ENCODE measurements around the gene TRIM62.

TRIM62 gene

DNA sequence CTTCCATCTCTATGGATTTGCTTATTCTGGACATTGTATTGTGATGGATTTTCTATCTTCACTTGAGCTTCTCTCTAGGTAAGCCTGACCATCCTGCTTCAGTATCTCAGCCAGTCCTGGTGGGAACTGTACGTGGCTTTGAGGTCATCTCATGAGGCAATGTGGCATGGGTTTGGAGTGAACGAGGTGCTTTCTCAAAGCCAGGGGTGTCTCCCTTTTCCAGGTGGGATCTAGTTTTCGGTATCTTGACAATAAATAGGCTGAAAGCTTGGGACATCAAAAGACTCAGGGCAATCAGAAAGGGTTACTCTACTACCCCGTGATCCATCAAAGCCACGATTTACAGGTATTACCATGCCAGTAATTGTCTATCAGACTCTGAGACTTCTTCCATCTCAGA, 60.1 kb downstream of the TRIM62 start:
- Histone ChIP-seq H3K27me3 (ENCODE audit: insufficient read depth, insufficient read length) (no peaks in the 10 kb centered on the region), H3K9ac (ENCODE audit: insufficient read length, low read depth) (no peak overlapping the region), H3K36me3 (ENCODE audit: insufficient read depth, insufficient read length, low read length) (peaks cover 7% of the 10 kb centered on the region), H3K4me3 (ENCODE audit: insufficient read length, low read depth) (no peak overlapping the region), H3K9me3 (ENCODE audit: insufficient read depth, low read length) (peaks cover 6% of the 10 kb centered on the region; the same call in 1 of the 2 replicates), H3K4me1 (ENCODE audit: insufficient read depth, insufficient read length) (peaks cover 11% of the 10 kb centered on the region)
- DNase-seq (ENCODE audit: low read depth, low spot score): no peak
- TF ChIP-seq YY1 (IDR thresholded peaks at IDR 0.05; ENCODE audit: insufficient read depth, insufficient read length): no peak
- TF ChIP-seq SUZ12 (IDR thresholded peaks at IDR 0.05; ENCODE audit: extremely low read depth, insufficient read depth, insufficient read length): no peak
- TF ChIP-seq ZNF274 (IDR thresholded peaks at IDR 0.05; ENCODE audit: low read depth, low read length): no peak

DNA sequence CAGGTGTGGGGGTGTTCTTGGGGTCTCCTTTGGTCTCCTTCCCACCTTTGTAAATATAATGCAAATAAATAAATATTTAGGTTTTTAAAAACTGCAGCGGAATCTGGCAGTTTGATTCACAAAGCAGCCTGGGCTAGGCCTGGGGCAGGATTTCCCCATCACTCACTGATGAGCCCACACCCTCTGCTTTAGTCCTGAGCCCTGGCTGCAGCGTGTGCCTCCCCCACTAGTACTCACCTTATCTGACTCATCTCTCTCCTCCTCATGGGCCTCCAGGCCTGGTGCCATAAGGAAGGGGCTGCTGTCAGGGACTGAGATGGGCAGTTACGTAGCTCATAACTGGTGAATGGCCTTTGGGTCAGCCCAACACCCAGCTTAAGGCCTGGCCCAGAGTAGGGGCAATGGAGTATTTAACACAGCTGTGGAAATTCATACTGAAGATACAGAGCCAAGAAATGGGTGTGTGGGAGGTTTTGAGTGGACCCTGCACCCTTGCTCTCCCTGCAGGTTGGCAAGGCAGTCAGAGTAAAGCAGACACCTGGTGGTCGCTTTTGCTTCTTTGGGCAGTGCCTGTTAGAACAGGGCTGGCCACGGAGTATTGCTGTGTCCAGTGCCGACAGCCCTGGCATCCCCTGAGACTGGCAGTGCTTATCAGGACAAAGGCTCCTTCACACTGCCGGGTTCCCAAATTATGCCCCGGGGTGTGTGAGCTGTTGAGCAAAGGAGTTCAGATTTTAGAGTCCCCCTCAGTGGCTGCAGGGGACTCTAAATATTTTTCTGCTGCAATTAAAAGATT, 61.2 kb downstream of the TRIM62 start:
- Histone ChIP-seq H3K4me1 (ENCODE audit: insufficient read depth, insufficient read length) (peaks cover 11% of the 10 kb centered on the region), H3K27me3 (ENCODE audit: insufficient read depth, insufficient read length) (no peaks in the 10 kb centered on the region), H3K36me3 (ENCODE audit: insufficient read depth, insufficient read length, low read length) (peaks cover 7% of the 10 kb centered on the region), H3K4me3 (ENCODE audit: insufficient read length, low read depth) (no peak overlapping the region), H3K9me3 (ENCODE audit: insufficient read depth, low read length) (peaks cover 6% of the 10 kb centered on the region; the same call in 1 of the 2 replicates), H3K9ac (ENCODE audit: insufficient read length, low read depth) (peak overlapping the region; percentile 7)
- no peak for DNase-seq (ENCODE audit: low read depth, low spot score)
- TF ChIP-seq YY1 (IDR thresholded peaks at IDR 0.05; ENCODE audit: insufficient read depth, insufficient read length): no peak

DNA sequence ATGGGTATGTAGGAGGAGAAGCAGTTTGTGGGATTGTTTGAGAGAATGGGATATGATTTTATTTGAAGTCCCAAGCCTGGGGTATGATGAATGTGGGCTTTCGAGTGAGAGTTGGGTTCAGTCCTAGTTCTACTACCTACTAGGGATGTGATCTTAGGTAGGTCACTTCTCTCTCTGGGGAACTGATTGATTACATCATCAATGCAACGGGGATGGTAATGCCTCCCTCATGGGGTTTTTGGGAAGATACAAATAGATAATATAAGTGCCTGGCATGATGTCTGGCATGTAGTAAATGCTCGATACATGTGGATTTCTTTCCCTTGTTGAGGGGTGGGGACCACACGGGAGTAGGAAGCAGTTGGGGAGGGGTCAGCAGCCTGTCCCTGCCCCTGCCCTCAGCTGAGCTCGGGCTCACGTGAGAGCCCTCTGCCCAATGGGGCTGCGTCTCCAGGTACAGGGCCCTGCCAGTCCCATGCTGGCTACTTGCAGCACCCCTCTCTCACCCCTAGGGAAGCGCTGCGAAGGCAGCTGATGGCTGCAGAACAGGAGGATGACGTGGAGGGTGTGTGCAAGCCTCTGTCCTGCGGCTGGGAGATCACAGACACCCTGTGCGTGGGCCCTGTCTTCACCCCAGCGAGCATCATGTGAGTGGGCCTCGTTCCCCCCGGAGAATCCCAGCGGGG, 62.2 kb downstream of the TRIM62 start:
- no peak overlapping the region for H3K4me3 ChIP-seq (ENCODE audit: insufficient read length, low read depth)
- no peak for TF ChIP-seq ZNF274 (IDR thresholded peaks at IDR 0.05; ENCODE audit: low read depth, low read length)
- TF ChIP-seq YY1 (IDR thresholded peaks at IDR 0.05; ENCODE audit: insufficient read depth, insufficient read length): no peak
- no peak for TF ChIP-seq SUZ12 (IDR thresholded peaks at IDR 0.05; ENCODE audit: extremely low read depth, insufficient read depth, insufficient read length)
- no peaks in the 10 kb centered on the region for H3K36me3 ChIP-seq (ENCODE audit: insufficient read depth, insufficient read length, low read length)
- no peaks in the 10 kb centered on the region for H3K9me3 ChIP-seq (ENCODE audit: insufficient read depth, low read length)
- no peaks in the 10 kb centered on the region for H3K27me3 ChIP-seq (ENCODE audit: insufficient read depth, insufficient read length)
- peak overlapping the region; percentile 7 for H3K9ac ChIP-seq (ENCODE audit: insufficient read length, low read depth)
- H3K4me1 ChIP-seq (ENCODE audit: insufficient read depth, insufficient read length): peaks cover 11% of the 10 kb centered on the region
- no peak for DNase-seq (ENCODE audit: low read depth, low spot score)

- no peak overlapping the region for H3K4me3 ChIP-seq (ENCODE audit: insufficient read length, low read depth)
- H3K27me3 ChIP-seq (ENCODE audit: insufficient read depth, insufficient read length): no peaks in the 10 kb centered on the region
- TF ChIP-seq SUZ12 (IDR thresholded peaks at IDR 0.05; ENCODE audit: extremely low read depth, insufficient read depth, insufficient read length): no peak
- TF ChIP-seq ZNF274 (IDR thresholded peaks at IDR 0.05; ENCODE audit: low read depth, low read length): no peak
- TF ChIP-seq YY1 (IDR thresholded peaks at IDR 0.05; ENCODE audit: insufficient read depth, insufficient read length): no peak
- no peaks in the 10 kb centered on the region for H3K36me3 ChIP-seq (ENCODE audit: insufficient read depth, insufficient read length, low read length)
- no peak for DNase-seq (ENCODE audit: low read depth, low spot score)
- peaks cover 11% of the 10 kb centered on the region for H3K4me1 ChIP-seq (ENCODE audit: insufficient read depth, insufficient read length)
- no peaks in the 10 kb centered on the region for H3K9me3 ChIP-seq (ENCODE audit: insufficient read depth, low read length)
- no peak overlapping the region for H3K9ac ChIP-seq (ENCODE audit: insufficient read length, low read depth)
Measured at GRCh38 chr1:33119050-33119449, 62.8 kb downstream of the TRIM62 start.

DNA sequence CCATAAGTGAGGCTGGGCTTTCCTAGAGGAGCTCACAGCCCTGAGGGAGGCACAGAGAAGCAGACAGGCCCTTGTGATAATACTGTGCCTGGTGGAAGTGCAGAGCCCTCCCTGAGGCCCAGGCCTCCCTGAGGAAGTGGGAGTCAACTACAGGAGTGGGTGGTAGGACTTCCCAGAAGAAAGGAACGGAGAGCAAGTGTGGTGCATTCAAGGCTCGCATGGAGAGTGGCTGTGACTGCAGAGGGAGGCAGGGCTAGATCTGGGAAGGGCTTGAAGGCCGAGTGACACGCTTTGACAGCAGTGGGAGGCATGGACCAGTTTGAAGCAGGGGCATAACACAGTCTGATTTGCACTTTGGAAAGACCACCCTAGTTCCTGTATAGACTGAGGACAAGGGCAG, 63.6 kb downstream of the TRIM62 start:
- TF ChIP-seq ZNF274 (IDR thresholded peaks at IDR 0.05; ENCODE audit: low read depth, low read length): no peak
- no peak for TF ChIP-seq SUZ12 (IDR thresholded peaks at IDR 0.05; ENCODE audit: extremely low read depth, insufficient read depth, insufficient read length)
- TF ChIP-seq YY1 (IDR thresholded peaks at IDR 0.05; ENCODE audit: insufficient read depth, insufficient read length): no peak
- H3K4me1 ChIP-seq (ENCODE audit: insufficient read depth, insufficient read length): peaks cover 11% of the 10 kb centered on the region
- H3K9me3 ChIP-seq (ENCODE audit: insufficient read depth, low read length): no peaks in the 10 kb centered on the region
- no peak overlapping the region for H3K9ac ChIP-seq (ENCODE audit: insufficient read length, low read depth)
- DNase-seq (ENCODE audit: low read depth, low spot score): no peak
- no peak overlapping the region for H3K4me3 ChIP-seq (ENCODE audit: insufficient read length, low read depth)
- H3K27me3 ChIP-seq (ENCODE audit: insufficient read depth, insufficient read length): no peaks in the 10 kb centered on the region
- H3K36me3 ChIP-seq (ENCODE audit: insufficient read depth, insufficient read length, low read length): no peaks in the 10 kb centered on the region

DNA sequence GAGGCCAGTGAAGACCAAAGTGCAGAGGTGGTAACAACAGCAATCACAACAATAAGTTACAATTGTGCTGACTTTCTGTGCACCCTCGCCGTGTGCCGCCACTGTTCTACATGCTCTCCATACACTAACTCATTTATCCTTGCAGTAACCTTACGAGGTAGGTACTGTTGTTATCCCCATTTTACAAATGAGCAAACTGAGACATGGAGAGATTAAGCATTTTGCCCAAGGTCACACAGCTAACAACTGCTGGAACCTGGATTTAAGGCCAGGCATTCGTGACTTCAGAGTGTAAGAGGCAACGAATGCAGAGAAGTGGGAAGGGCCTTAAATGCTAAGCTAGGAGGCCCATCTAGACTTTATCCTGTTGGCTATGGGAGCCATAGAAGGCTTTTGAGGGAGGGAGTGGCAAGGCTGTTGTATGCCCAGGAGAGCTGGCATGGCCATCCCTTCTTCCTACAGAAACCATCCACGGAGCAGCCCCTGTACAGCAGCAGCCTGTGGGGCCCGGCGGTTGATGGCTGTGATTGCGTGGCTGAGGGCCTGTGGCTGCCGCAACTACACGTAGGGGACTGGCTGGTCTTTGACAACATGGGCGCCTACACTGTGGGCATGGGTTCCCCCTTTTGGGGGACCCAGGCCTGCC, 64.3 kb downstream of the TRIM62 start:
- H3K27me3 ChIP-seq (ENCODE audit: insufficient read depth, insufficient read length): no peaks in the 10 kb centered on the region
- H3K9ac ChIP-seq (ENCODE audit: insufficient read length, low read depth): no peak overlapping the region
- no peak for DNase-seq (ENCODE audit: low read depth, low spot score)
- H3K4me3 ChIP-seq (ENCODE audit: insufficient read length, low read depth): no peak overlapping the region
- H3K4me1 ChIP-seq (ENCODE audit: insufficient read depth, insufficient read length): peaks cover 11% of the 10 kb centered on the region
- no peak for TF ChIP-seq SUZ12 (IDR thresholded peaks at IDR 0.05; ENCODE audit: extremely low read depth, insufficient read depth, insufficient read length)
- TF ChIP-seq YY1 (IDR thresholded peaks at IDR 0.05; ENCODE audit: insufficient read depth, insufficient read length): no peak
- no peak for TF ChIP-seq ZNF274 (IDR thresholded peaks at IDR 0.05; ENCODE audit: low read depth, low read length)
- no peaks in the 10 kb centered on the region for H3K36me3 ChIP-seq (ENCODE audit: insufficient read depth, insufficient read length, low read length)
- H3K9me3 ChIP-seq (ENCODE audit: insufficient read depth, low read length): no peaks in the 10 kb centered on the region

- no peak overlapping the region for H3K9ac ChIP-seq (ENCODE audit: insufficient read length, low read depth)
- H3K9me3 ChIP-seq (ENCODE audit: insufficient read depth, low read length): no peaks in the 10 kb centered on the region
- TF ChIP-seq ZNF274 (IDR thresholded peaks at IDR 0.05; ENCODE audit: low read depth, low read length) (no peak), YY1 (IDR thresholded peaks at IDR 0.05; ENCODE audit: insufficient read depth, insufficient read length) (no peak), SUZ12 (IDR thresholded peaks at IDR 0.05; ENCODE audit: extremely low read depth, insufficient read depth, insufficient read length) (no peak)
- no peaks in the 10 kb centered on the region for H3K4me1 ChIP-seq (ENCODE audit: insufficient read depth, insufficient read length)
- H3K36me3 ChIP-seq (ENCODE audit: insufficient read depth, insufficient read length, low read length): no peaks in the 10 kb centered on the region
- DNase-seq (ENCODE audit: low read depth, low spot score): no peak
- no peaks in the 10 kb centered on the region for H3K27me3 ChIP-seq (ENCODE audit: insufficient read depth, insufficient read length)
- no peak overlapping the region for H3K4me3 ChIP-seq (ENCODE audit: insufficient read length, low read depth)
Measured at GRCh38 chr1:33111965-33112364, 69.9 kb downstream of the TRIM62 start.
